HG03432 (cell line): ENCODE results near the gene SIX1.

ENCODE experiments used
- ATAC-seq: cut with Tn5 transposase; IDR thresholded peaks from one replicate; pipeline ENCODE4 v1.9.1; 2021; ENCODE audit warnings: mild to moderate bottlenecking, moderate library complexity; ENCODE audit not compliant: unreplicated experiment

Gene SIX1

GRCh38 chr14:60648934-60649874 lies at the start of gene SIX1:
TSS of gene SIX1 (minus strand) at chr14:60649477. CDS start at chr14:60649189, 288 bp downstream.
- ATAC-seq: peak; percentile 58

GRCh38 chr14:60695327-60695726 lies 46.0 kb upstream of the SIX1 start:
- ATAC-seq: no peak

GRCh38 chr14:60691383-60692113 lies 42.3 kb upstream of the SIX1 start:
- no peak for ATAC-seq

GRCh38 chr14:60686865-60687264 lies 37.6 kb upstream of the SIX1 start:
- ATAC-seq: no peak

- ATAC-seq: no peak
Measured at GRCh38 chr14:60684203-60684602, 34.9 kb upstream of the SIX1 start.

GRCh38 chr14:60681271-60681670 lies 32.0 kb upstream of the SIX1 start:
- ATAC-seq: no peak

- ATAC-seq: no peak
Measured at GRCh38 chr14:60680511-60680910, 31.2 kb upstream of the SIX1 start.

GRCh38 chr14:60679566-60680258 lies 30.4 kb upstream of the SIX1 start:
- ATAC-seq: no peak

- no peak for ATAC-seq
Measured at GRCh38 chr14:60677701-60678100, 28.4 kb upstream of the SIX1 start.

- no peak for ATAC-seq
Measured at GRCh38 chr14:60670989-60671388, 21.7 kb upstream of the SIX1 start.

- ATAC-seq: no peak
Measured at GRCh38 chr14:60668431-60669112, 19.3 kb upstream of the SIX1 start.

GRCh38 chr14:60665177-60665550 lies 15.9 kb upstream of the SIX1 start:
- ATAC-seq: no peak

GRCh38 chr14:60662982-60663381 lies 13.7 kb upstream of the SIX1 start:
- ATAC-seq: no peak

- ATAC-seq: no peak
Measured at GRCh38 chr14:60661721-60662120, 12.4 kb upstream of the SIX1 start.

GRCh38 chr14:60658909-60659585 lies 9.8 kb upstream of the SIX1 start:
- no peak for ATAC-seq

- ATAC-seq: no peak
Measured at GRCh38 chr14:60658211-60658690, 9.0 kb upstream of the SIX1 start.

GRCh38 chr14:60657456-60658210 lies 8.4 kb upstream of the SIX1 start:
- ATAC-seq: no peak

- ATAC-seq: peak; percentile 93
Measured at GRCh38 chr14:60656686-60657455, 7.6 kb upstream of the SIX1 start.
